Endothelial cell of umbilical vein (primary cell): ENCODE results near the gene KRT15. TPM values are rescaled to one million over a fixed set of nuclear protein-coding genes. Genes with fewer than 3 reads are reported as not detected.

Source experiments
- BruUV-seq: library from RNA; stranded (reverse); fragments of 400-500 nt; replicated peaks from 2 replicates; lab custom pipeline; 2021; lab: Mats Ljungman, UMichigan
- CTCF ChIA-PET: fragments of 300-600, 350-600 bp; sonication (Branson Sonifier 250); formaldehyde crosslinking; loops from one replicate; lab custom pipeline; 2021; ENCODE audit warnings: antibody characterized with exemption, inconsistent platforms; lab: Charles Lee
- POLR2A ChIA-PET: fragments of 300-600, 350-600 bp; sonication (Branson Sonifier 250); formaldehyde crosslinking; loops from one replicate; lab custom pipeline; 2021; ENCODE audit warnings: antibody characterized with exemption, inconsistent platforms; lab: Charles Lee
- DNase-seq: peaks from one replicate; pipeline ENCODE4 v3.0.0-alpha.2; 2011; ENCODE audit warnings: low read depth, low spot score
- FAIRE-seq: peaks from 2 replicates; lab custom pipeline; 2011; peaks lifted over from hg19 to GRCh38; lab: Jason Lieb, UNC
- H2AFZ ChIP-seq: 2 replicates; pipeline ENCODE4 v1.6.0; 2012; ENCODE audit warnings: low read depth, low read length, control low read depth, inconsistent platforms
- H3K27ac ChIP-seq: 2 replicates; pipeline ENCODE4 v1.5.1; 2011; ENCODE audit warnings: low read depth, mild to moderate bottlenecking, control low read depth, low read length, moderate library complexity; ENCODE audit not compliant: insufficient read depth
- H3K27me3 ChIP-seq, 2 experiments: 2 replicates each; pipeline versions ENCODE4 v1.6.0 to v1.6.1; 2011; ENCODE audit warnings: low read length in 2 of 2, mixed read lengths in 1 of 2; ENCODE audit not compliant: control insufficient read depth in 2 of 2, insufficient read depth in 2 of 2
- H3K36me3 ChIP-seq, 2 experiments: 2 replicates in 1 of 2; 3 replicates in 1 of 2; pipeline ENCODE4 v1.5.1; 2011; ENCODE audit warnings: low read length in 2 of 2, mild to moderate bottlenecking in 1 of 2, moderate library complexity in 1 of 2; ENCODE audit not compliant: control insufficient read depth in 2 of 2, insufficient read depth in 2 of 2; ENCODE audit errors: extremely low read depth in 1 of 2
- H3K4me1 ChIP-seq: 3 replicates; pipeline ENCODE4 v1.5.1; 2011; ENCODE audit warnings: mild to moderate bottlenecking, low read length; ENCODE audit not compliant: control insufficient read depth, insufficient read depth; ENCODE audit errors: extremely low read depth
- H3K4me2 ChIP-seq: 2 replicates; pipeline ENCODE4 v1.6.1; 2011; ENCODE audit warnings: low read length, control low read depth, mixed read lengths; ENCODE audit not compliant: insufficient read depth
- H3K4me3 ChIP-seq, 3 experiments: fragments of 200-600 bp in 1 of 3; sonication (generic), shearing (Covaris generic) in 1 of 3; replicated peaks in 1 of 3; 2 replicates each; pipeline ENCODE4 v1.5.1; 2011 to 2016; ENCODE audit warnings: control low read depth in 3 of 3, low read length in 3 of 3, mild to moderate bottlenecking in 2 of 3, inconsistent platforms in 1 of 3, low read depth in 1 of 3, moderate library complexity in 1 of 3; ENCODE audit not compliant: insufficient read depth in 1 of 3
- H3K79me2 ChIP-seq: 2 replicates; pipeline ENCODE4 v1.6.0; 2012; ENCODE audit warnings: low read length, inconsistent platforms; ENCODE audit not compliant: control insufficient read depth, insufficient read depth
- H3K9ac ChIP-seq: replicated peaks from 2 replicates; pipeline ENCODE3; 2011; ENCODE audit warnings: low read length, control low read depth; ENCODE audit not compliant: insufficient read depth; ENCODE audit errors: extremely low read depth
- H3K9me1 ChIP-seq: replicated peaks from 3 replicates; pipeline ENCODE4 v1.6.0; 2011; ENCODE audit warnings: mild to moderate bottlenecking, low read length; ENCODE audit not compliant: control insufficient read depth, insufficient read depth; ENCODE audit errors: extremely low read depth
- H3K9me3 ChIP-seq: replicated peaks from 2 replicates; pipeline ENCODE4 v1.5.1; 2012; ENCODE audit warnings: low read length, inconsistent platforms; ENCODE audit not compliant: control insufficient read depth, insufficient read depth
- H4K20me1 ChIP-seq: replicated peaks from 2 replicates; pipeline ENCODE3; 2011; ENCODE audit warnings: mild to moderate bottlenecking, low read length; ENCODE audit not compliant: control insufficient read depth, insufficient read depth; ENCODE audit errors: extremely low read depth
- CTCF ChIP-seq, 2 donors: IDR thresholded peaks; 1 replicate in 1 of 2; 2 replicates in 1 of 2; pipeline ENCODE4 v1.5.1; 2011; ENCODE audit warnings: low read length in 2 of 2, mild to moderate bottlenecking in 2 of 2, moderate library complexity in 2 of 2, control low read depth in 1 of 2, inconsistent platforms in 1 of 2, low read depth in 1 of 2; ENCODE audit not compliant: insufficient read depth in 1 of 2; ENCODE audit errors: extremely low read depth in 1 of 2
- EZH2 ChIP-seq: IDR thresholded peaks from 2 replicates; pipeline ENCODE4 v1.6.1; 2012; ENCODE audit warnings: borderline replicate concordance, low read depth, mild to moderate bottlenecking, moderate library complexity, low read length, inconsistent platforms; ENCODE audit not compliant: severe bottlenecking
- GATA2 ChIP-seq: IDR thresholded peaks from 2 replicates; pipeline ENCODE4 v1.7.0; 2011; ENCODE audit warnings: low read depth, mild to moderate bottlenecking, moderate library complexity, mixed read lengths, low read length; ENCODE audit not compliant: insufficient read length, insufficient read depth
- JUN ChIP-seq: IDR thresholded peaks from 2 replicates; pipeline ENCODE4 v1.6.1; 2011; ENCODE audit warnings: borderline replicate concordance, low read depth; ENCODE audit not compliant: insufficient read length, insufficient read depth
- MAX ChIP-seq: IDR thresholded peaks from 2 replicates; pipeline ENCODE4 v1.6.1; 2011; ENCODE audit not compliant: insufficient read depth, insufficient read length
- MYC ChIP-seq: IDR thresholded peaks from one replicate; pipeline ENCODE4 v1.6.1; 2011; ENCODE audit warnings: mild to moderate bottlenecking, low read depth, low read length
- POLR2A ChIP-seq: IDR thresholded peaks from 2 replicates; pipeline ENCODE4 v1.6.1; 2012; ENCODE audit warnings: low read depth, mild to moderate bottlenecking, control low read depth, low read length
- POLR2AphosphoS5 ChIP-seq: IDR thresholded peaks from 2 replicates; pipeline ENCODE4 v1.6.1; 2012; ENCODE audit warnings: low read depth, mild to moderate bottlenecking, control low read depth, low read length, moderate library complexity; ENCODE audit not compliant: insufficient read depth
- dilution Hi-C: fragments of 300-500 bp; cut with MboI; formaldehyde crosslinking; loops from one replicate; pipeline ENCODE4 v1.15.0; 2019; ENCODE audit warnings: low sequenced_read_pairs; ENCODE audit not compliant: extremely low pct_ligation_motif_present
- intact Hi-C: fragments of 100-400 bp; cut with micrococcal nuclease; formaldehyde crosslinking; loops from one replicate; pipeline ENCODE4 v1.10.0; 2022
- polyA plus RNA-seq, 4 experiments: library from polyadenylated mRNA; depleted of rRNA in 3 of 4; stranded (reverse) in 3 of 4; unstranded in 1 of 4; fragments of >200 nt; gene quantifications; 2 replicates each; pipeline versions ENCODE4 v1.2.1 to v1.2.3, GENCODE V29; 2011 to 2012; ENCODE audit warnings: missing spikeins in 1 of 4
- total RNA-seq: library from RNA; stranded (reverse); gene quantifications from 2 replicates; pipeline ENCODE4 v1.2.3, GENCODE V29; 2021

Gene KRT15
- total and polyA plus RNA-seq, 2 donors (not counting 3 experiments of a cell fraction or from before 2014, with no cell fraction given): 0.68 to 2.8 TPM

- CTCF ChIA-PET: interaction anchor here (0.7 to 4.1 kb wide), 3 partner anchors 15 to 33 kb away, joined by 4 to 24 read pairs (median 4); no protein-coding TSS in a partner anchor
- dilution Hi-C loops: no loop called here
- no peak overlapping the region for H3K27ac ChIP-seq
- intact Hi-C loops: no loop called here
- no peak overlapping the region for H2AFZ ChIP-seq
- DNase-seq (no peak), FAIRE-seq (no peak)
- H3K9me3 ChIP-seq: no peaks in the 10 kb centered on the region
- no peaks in the 10 kb centered on the region for H3K79me2 ChIP-seq
- no peak for TF ChIP-seq POLR2A
- no peak for TF ChIP-seq GATA2
- TF ChIP-seq CTCF (IDR thresholded peaks at IDR 0.05; ENCODE audit: extremely low read depth in 1 of 2, insufficient read depth in 1 of 2, low read depth in 1 of 2, low read length in 2 of 2): no peak
- no peak for TF ChIP-seq EZH2
- no peak for TF ChIP-seq JUN
- no peak for TF ChIP-seq MAX
- no peak for TF ChIP-seq POLR2AphosphoS5
- no peak for TF ChIP-seq MYC
- no peak overlapping the region for H3K4me3 ChIP-seq
- H4K20me1 ChIP-seq: no peaks in the 10 kb centered on the region
- POLR2A ChIA-PET: no interaction called here
- BruUV-seq: no TSS peak
- H3K27me3 ChIP-seq: no peaks in the 10 kb centered on the region
- no peaks in the 10 kb centered on the region for H3K36me3 ChIP-seq
- no peaks in the 10 kb centered on the region for H3K9me1 ChIP-seq
- H3K4me2 ChIP-seq: no peak overlapping the region
- H3K4me1 ChIP-seq: peaks cover 6% of the 10 kb centered on the region
- no peak overlapping the region for H3K9ac ChIP-seq
These were observed 2.4 kb downstream of the KRT15 start for GRCh38 chr17:41516147-41516829.
